Rectal smooth muscle tissue (tissue), 1 donor: Measurements from ENCODE around the gene FER.
"Not testable (repeated sequence)": the region's sequence is repeated elsewhere in the genome, so short reads cannot be mapped to it uniquely, and the experiment has no call there.

Experiments used
- H3K27ac ChIP-seq: one replicate; pipeline ENCODE4 v1.7.0; 2013; ENCODE audit warnings: low read depth, low read length, inconsistent platforms
- H3K27me3 ChIP-seq: one replicate; pipeline ENCODE4 v1.7.0; 2013; ENCODE audit warnings: low read length; ENCODE audit not compliant: control insufficient read depth, insufficient read depth
- H3K36me3 ChIP-seq: one replicate; pipeline ENCODE4 v1.7.0; 2013; ENCODE audit warnings: low read length; ENCODE audit not compliant: control insufficient read depth, insufficient read depth
- H3K4me1 ChIP-seq: one replicate; pipeline ENCODE4 v1.7.0; 2013; ENCODE audit warnings: low read length; ENCODE audit not compliant: control insufficient read depth, insufficient read depth
- H3K4me3 ChIP-seq: one replicate; pipeline ENCODE4 v1.7.0; 2013; ENCODE audit warnings: low read length
- H3K9ac ChIP-seq: one replicate; pipeline ENCODE4 v1.7.0; 2013; ENCODE audit warnings: low read length

FER gene

DNA sequence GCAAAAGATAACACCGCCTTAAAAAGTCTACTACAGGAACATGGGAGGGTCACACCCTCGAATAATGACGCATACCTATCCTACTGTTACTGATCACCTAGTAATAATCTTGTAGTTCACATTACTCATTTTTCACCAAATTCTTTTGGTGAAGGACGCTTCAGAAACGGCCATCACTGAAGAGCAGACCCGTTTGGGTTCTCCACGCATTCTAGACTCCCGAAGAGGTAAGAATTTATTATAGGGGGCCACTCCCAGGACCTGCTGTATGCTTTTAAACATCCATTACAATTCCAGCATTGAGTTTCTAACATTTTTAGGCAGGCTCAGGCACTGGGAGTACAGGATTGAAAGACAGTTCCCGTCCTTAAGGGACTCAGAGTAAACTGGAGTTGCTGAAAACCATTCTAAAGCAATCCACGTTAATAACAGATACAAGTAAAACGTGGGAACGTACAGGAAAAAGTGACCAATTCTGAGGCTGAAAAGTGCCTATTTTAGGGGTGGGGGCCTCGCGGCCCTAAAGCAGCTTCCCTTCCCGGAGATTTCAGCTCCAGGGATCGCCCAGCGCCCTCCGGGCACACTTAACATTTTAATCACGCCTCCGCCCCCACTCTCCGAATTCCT, at the start of gene FER:
TSS of gene FER (plus strand) at position 124 of the 627 bp plus-strand sequence. CDS start 50,286 bp downstream, outside the sequence.
- Histone ChIP-seq H3K4me3 (peak within 1 kb of the TSS; percentile 83), H3K27me3 (no peaks in the 10 kb centered on the region)

DNA sequence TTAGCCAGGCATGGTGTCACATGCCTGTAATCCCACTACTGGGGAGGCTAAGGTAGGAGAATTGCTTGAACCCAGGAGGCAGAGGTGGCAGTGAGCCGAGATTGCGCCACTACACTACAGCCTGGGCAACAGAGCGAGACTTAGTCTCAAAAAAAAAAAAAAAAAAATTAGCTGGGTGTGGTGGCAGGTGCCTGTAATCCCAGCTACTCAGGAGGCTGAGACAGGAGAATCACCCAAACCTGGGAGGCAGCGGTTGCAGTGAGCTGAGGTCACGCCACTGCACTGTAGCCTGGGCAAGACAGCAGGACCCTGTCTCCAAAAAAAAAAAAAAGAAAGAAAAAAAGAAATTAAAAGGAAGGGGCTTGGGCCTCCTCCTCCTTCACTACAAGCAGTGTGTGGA, 47.3 kb upstream of the FER start:
- not testable (repeated sequence) for H3K4me3 ChIP-seq, H3K27ac ChIP-seq, H3K36me3 ChIP-seq, H3K27me3 ChIP-seq, H3K4me1 ChIP-seq, H3K9ac ChIP-seq

More for the DNA sequence above, at the start of gene FER:
- Histone ChIP-seq H3K4me1 (peaks cover 7% of the 10 kb centered on the region), H3K27ac (peak within 1 kb of the TSS; percentile 98), H3K9ac (peak within 1 kb of the TSS; percentile 98), H3K36me3 (no peaks in the 10 kb centered on the region)

DNA sequence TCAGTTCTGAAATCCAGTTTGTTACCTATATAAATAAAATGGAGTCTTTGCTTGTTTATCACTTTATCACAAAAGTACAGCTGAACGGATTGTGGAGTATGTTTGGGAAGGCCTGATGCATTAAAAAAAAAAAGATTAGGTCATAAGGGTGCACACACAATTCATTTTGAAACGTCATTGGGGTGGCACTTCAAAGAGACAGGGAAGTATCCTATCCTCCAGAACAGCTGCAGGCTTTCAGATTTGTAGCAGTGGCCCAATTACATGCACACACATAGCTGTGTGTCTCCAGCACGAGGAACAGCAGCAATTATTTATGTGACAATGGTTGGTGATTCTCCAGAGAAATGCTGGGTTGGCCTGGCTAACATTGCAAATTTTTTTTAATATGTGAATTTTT, 46.8 kb upstream of the FER start:
- Histone ChIP-seq H3K36me3 (no peaks in the 10 kb centered on the region), H3K27ac (no peak overlapping the region), H3K9ac (no peak overlapping the region), H3K4me3 (no peak overlapping the region), H3K27me3 (no peaks in the 10 kb centered on the region), H3K4me1 (no peaks in the 10 kb centered on the region)

DNA sequence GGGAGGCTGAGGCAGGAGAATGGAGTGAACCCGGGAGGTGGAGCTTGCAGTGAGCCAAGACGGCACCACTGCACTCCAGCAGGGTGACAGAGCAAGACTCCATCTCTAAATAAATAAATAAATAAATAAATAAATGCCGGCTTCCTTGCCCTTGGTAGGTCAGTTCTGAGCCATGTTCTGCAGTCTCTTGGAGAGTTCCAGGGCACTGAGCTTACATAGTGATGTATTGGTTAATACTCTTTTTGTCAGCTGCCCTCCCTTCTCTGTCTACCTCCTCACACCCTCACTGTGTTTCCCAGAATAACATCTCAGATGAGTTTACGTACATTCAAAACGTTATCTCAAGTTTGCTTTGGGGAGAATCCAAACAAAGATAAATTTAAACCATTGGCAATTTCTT, 45.2 kb upstream of the FER start:
- Histone ChIP-seq H3K27me3 (no peaks in the 10 kb centered on the region), H3K27ac (no peak overlapping the region), H3K36me3 (no peaks in the 10 kb centered on the region), H3K4me1 (no peaks in the 10 kb centered on the region), H3K9ac (no peak overlapping the region), H3K4me3 (no peak overlapping the region)

DNA sequence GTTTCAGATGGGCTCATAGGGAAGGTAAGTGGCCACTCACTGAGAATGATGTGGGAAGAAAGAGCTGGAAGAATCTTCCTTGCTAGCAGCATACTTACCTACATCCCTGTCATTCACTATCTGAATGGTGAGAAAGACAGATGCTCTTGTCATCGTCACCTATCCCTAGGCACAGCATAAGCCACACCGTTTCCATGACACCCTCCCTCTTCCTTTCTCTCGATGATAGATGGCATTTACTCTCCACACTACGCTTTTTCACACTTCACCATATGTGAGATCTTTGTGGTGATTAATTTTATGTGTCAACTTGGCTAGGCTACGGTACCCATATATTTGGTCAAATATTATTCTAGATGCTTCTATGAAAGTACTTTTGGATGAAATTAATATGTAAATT, 44.4 kb upstream of the FER start:
- no peaks in the 10 kb centered on the region for H3K36me3 ChIP-seq
- no peak overlapping the region for H3K27ac ChIP-seq
- no peaks in the 10 kb centered on the region for H3K27me3 ChIP-seq
- H3K9ac ChIP-seq, result no peak overlapping the region
- no peak overlapping the region for H3K4me3 ChIP-seq
- no peaks in the 10 kb centered on the region for H3K4me1 ChIP-seq

DNA sequence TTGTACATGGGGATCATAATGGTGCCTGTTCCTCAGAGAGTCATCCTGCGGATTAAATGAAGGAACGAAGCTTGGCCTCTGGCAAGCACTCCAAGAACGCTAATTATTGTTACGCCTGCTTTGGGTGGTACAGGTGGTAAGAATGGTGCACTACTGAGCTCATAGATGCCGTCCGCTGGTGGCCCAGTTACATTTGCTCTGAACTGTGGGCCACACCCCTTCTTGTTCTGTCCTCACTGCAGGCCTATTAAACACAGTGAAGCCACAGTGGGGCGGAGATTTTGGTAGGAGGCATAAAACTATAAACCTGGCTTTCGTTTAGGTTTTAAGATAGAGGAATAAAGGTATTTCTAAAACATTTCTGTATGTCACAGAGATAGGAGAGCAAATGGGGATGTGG, 40.6 kb upstream of the FER start:
- Histone ChIP-seq H3K4me3 (no peak overlapping the region), H3K27ac (no peak overlapping the region), H3K36me3 (no peaks in the 10 kb centered on the region), H3K9ac (no peak overlapping the region), H3K27me3 (no peaks in the 10 kb centered on the region), H3K4me1 (no peaks in the 10 kb centered on the region)

DNA sequence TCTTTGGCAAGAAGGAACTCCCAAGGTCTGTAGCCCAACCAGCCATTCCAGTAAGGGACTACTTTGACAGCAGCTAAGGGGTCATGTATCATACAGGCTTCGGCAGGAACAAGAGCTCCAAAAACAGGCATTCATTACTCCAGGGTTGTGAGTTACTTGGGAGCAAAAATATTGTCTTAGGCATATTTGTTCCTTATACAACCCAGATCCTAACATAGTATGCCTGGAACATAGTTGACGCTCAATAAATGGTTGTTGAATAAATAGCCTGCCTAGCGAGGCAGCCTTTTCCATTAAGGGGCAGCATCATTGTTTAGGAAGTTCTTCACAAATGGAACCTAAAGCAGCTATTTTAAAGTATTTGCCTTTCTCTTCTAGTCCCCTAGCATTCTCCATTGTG, 35.8 kb upstream of the FER start:
- Histone ChIP-seq H3K27me3 (no peaks in the 10 kb centered on the region), H3K4me1 (no peaks in the 10 kb centered on the region)

DNA sequence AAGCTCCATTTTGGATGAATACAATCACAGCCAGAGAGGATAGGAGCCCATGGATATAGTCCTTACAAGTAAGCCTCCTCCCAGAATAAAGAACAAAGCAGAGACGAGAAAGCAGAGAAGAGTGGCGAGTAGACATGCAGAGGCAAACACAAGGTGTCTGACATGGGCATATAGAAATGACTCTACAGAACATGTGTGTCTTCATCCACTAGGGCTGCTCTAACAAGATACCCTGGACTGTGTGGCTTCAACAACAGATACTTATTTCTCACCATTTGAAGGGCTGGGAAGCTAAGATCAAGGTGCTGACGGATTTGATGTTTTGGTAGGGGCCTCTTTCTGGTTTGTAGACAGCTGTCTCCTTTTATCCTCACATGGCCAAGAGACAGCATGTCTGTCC, 32.3 kb upstream of the FER start:
- H3K4me3 ChIP-seq, result no peak overlapping the region
- no peak overlapping the region for H3K27ac ChIP-seq
- no peak overlapping the region for H3K9ac ChIP-seq
- no peaks in the 10 kb centered on the region for H3K27me3 ChIP-seq
- no peaks in the 10 kb centered on the region for H3K4me1 ChIP-seq
- H3K36me3 ChIP-seq, result no peaks in the 10 kb centered on the region

More for the DNA sequence above, 35.8 kb upstream of the FER start:
- Histone ChIP-seq H3K9ac (no peak overlapping the region), H3K36me3 (no peaks in the 10 kb centered on the region), H3K4me3 (no peak overlapping the region), H3K27ac (no peak overlapping the region)

DNA sequence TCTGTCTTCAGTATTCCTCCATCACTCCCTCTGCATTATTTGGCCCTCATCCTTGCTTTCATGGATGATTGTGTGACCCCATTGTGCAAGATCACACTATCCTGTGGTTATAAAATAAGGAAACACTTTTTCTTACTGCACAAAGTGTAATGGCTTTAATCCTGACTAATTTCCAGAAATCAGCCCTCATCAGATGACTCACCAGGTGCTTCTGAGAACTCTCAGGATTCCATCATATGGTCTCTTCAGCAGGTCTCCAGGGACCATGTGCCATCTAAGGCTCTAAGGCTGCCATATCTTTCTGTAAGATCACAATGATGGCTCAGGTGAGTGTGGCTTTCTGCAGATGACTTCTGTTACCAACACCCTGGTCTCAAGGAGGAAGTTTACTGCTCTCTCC, 27.3 kb upstream of the FER start:
- Histone ChIP-seq H3K36me3 (no peaks in the 10 kb centered on the region), H3K4me1 (no peaks in the 10 kb centered on the region), H3K27ac (no peak overlapping the region), H3K9ac (no peak overlapping the region), H3K27me3 (no peaks in the 10 kb centered on the region), H3K4me3 (no peak overlapping the region)

DNA sequence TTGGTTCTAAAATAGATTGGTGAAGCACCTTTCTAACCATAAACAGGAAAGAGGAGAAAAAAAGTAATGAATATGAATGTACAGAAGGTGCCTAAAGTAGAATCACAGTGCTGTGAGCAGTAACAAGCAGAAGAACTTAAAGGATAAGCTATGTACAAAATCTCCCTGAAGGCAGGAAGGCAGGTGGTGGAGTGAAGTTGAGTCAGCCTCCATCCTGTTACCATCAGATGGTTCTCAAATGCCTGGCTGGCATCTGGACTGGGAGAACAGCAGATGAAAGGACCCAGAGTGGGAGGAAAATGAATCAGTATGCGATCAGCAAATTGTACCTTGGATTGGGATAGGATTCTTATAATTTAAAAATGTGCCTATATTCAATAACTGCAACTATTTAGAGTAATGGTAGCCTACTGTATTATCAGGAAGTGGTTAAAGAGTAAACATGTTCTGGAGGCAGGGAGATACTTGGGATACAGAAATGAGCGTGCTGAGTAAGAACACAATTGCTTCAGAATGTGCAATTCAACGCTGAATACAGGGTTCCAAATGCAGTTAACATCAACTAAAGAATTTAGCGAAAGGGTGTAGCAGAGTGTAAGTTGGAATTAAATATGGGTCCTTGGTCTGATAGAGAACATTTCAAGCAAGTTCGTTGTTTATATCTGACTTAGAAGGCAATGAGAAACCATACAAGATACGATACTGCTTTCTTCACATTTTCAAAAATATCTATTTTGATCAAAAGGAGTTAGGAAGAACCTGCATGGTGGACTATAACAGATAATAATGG, 21.1 kb upstream of the FER start:
- Histone ChIP-seq H3K9ac (no peak overlapping the region), H3K4me1 (peaks cover 3% of the 10 kb centered on the region), H3K4me3 (peak overlapping the region; percentile 94), H3K27me3 (no peaks in the 10 kb centered on the region), H3K27ac (no peak overlapping the region), H3K36me3 (no peaks in the 10 kb centered on the region)

DNA sequence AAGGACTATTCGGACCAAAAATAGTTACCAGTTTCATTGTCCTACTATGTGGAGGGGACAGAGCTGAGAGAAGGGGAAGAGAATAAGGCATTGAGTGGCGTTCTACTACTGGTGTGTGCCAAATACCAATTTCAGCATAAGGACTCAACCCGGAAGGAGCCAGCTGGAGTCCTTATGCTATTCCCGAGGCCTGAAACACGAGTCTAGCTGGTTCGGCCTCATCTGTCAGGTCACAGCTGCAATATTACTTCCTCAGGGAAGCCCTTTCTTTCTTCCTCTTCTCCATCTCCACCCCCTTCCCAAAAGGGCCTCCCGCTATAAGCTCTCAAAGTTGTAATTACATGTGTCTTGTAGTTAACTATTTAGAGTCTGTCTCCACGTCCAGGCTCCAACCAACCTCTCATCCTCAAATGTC, 20.5 kb upstream of the FER start:
- Histone ChIP-seq H3K27me3 (no peaks in the 10 kb centered on the region), H3K4me1 (peaks cover 3% of the 10 kb centered on the region), H3K9ac (peak overlapping the region; percentile 88), H3K36me3 (no peaks in the 10 kb centered on the region), H3K27ac (peak overlapping the region; percentile 90), H3K4me3 (peak overlapping the region; percentile 94)

DNA sequence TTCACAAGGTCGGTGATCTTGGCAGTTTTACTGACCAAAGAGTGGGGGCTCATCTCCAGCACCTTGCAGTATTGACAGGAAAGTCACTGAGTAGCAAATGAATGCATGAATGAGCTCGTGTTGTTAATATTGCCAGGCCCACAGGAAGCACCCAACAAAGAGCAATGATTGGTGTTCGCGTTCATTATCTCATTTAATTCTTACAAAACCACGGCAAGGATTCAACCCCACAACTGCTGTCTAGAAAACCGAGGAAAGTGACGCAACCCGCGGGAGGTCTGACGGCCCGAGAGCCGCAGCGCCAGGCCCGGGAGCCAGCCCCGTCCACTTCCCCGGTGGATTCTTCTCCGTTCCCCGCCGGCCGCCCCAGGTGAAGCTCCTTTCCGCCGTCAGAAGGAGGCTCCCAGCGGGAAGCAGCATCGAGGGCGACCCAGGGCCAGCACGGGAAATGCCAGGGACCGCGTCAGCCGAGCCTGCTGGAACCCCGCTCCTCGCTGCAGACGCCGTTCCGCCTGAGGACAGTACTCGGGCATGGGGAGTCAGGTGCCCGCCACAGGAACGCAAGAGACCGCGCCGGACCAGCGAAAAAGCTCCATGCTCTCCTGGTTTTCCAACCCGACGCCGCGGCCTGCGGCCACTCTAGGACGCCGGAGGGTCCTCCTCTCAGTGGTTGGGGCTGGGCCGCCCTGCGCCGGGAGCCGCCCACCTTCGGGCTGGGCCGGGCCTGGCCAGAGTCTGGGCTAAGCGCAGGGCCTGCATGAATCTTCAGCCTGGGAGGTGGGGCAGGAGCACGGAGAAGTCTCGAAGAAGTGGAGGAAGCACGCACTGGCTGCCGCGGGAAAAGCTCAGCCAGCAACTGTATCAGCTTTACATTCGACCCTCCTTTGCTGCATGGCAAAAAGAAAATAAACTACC, 19.8 kb upstream of the FER start:
- no peaks in the 10 kb centered on the region for H3K36me3 ChIP-seq
- H3K9ac ChIP-seq, result peak overlapping the region; percentile 88
- no peaks in the 10 kb centered on the region for H3K27me3 ChIP-seq
- H3K27ac ChIP-seq, result peak overlapping the region; percentile 90
- peaks cover 3% of the 10 kb centered on the region for H3K4me1 ChIP-seq
- peak overlapping the region; percentile 94 for H3K4me3 ChIP-seq
